Gastroesophageal sphincter (tissue), 3 donors: ENCODE data around the gene MACROD2.

ENCODE experiments used
- CTCF ChIP-seq, 4 experiments: fragments of 200-600 bp in 2 of 4; fragments of 450-650 bp in 2 of 4; sonication (generic) in 1 of 4; IDR thresholded peaks; one replicate each; pipeline ENCODE4 v1.5.1; 2017 to 2019; ENCODE audit warnings: antibody characterized with exemption in 4 of 4, mild to moderate bottlenecking in 2 of 4, moderate library complexity in 2 of 4
- POLR2AphosphoS5 ChIP-seq: sonication (generic); formaldehyde crosslinking; IDR thresholded peaks from one replicate; pipeline ENCODE4 v1.6.1; 2017; ENCODE audit warnings: antibody characterized with exemption

GRCh38 chr20:15380770-15381169 lies 1385.5 kb downstream of the MACROD2 start:
- TF ChIP-seq POLR2AphosphoS5 (no peak), CTCF (IDR thresholded peaks at IDR 0.05) (no peak)
